ENCODE data around the gene MED23.

MED23 gene

DNA sequence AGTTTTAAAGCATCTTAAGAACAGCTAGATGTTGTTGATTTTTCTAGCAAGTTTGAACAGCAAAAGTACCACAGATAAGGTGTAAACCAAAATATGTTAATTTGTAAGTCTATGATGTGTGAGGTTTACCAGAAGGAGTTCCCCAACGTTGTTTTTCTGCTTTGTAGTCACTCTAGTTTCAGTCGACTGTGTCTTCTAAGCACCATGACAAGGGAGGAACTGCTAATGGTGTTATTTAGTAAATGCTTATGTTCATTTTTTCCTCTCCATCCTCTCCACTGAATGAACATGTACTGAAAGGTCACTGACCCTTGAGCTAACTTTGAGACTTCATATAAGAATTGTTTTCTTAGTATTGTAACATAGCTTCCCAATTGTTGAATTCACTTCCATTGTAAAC lies 12.1 kb upstream of the MED23 start:
- DNase-seq (ENCODE audit: low read depth in 2 of 2): no peak

DNA sequence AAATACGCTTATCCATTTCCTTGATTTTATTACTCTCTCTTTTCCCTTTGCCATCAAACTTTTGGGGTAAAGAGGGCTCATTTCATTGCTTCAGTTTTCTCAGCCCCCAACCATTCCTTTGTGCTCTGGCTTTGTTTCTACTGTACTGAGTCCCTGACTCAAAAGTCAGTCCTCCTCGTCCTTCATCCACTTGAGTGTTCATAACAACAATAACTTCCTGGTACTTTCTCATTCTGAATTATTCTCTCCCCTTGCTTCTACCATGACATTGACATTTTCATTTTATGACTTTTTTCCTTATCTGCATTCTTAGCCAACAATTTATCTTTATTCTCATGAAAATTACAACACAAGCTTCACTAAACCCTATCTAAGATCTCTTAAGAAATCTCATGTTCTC lies 10.0 kb upstream of the MED23 start:
- no peak for DNase-seq (ENCODE audit: low read depth in 2 of 2)

DNA sequence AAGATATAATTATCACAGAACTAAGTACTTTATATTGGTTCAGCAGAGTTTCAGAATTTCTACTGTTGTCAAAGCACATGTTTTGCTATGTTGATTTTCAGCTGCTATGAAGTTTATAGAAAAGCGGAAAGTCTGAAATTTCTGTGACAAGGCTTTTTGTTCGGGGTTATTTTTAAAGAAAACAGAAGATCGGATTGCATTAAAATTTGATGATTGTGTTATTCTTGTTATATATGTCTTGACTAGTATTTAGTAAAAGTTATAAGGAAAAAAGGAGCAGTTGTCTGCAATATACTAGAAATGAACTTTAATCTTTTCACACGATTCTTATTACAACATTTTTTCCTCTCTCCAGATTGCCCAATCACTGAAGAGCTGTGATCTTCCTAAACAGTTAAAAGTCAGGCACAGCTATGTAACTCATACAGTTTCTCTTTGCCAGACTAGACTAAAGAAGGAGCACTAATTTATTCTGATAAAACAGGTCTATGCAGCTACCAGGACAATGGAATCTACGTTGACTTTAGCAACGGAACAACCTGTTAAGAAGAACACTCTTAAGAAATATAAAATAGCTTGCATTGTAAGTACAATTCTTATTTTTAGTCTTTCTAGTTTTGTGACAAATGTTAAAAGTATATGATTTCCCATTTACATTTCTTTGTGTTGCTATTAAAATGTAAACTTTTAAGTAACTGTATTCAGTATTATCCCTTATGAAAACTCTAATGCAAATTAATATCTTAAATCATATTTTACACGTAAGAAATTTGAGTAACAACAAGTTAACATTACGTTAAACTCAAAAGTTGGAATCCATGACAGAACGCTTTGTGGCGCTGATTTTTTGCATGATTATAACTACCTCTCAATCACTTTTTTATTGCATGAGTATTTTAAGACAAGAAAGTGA lies 9.1 kb upstream of the MED23 start, which contains the start of gene ENPP3:
Gene ENPP3 (plus strand): TSS at position 423 of the 913 bp plus-strand sequence. CDS start 83 bp downstream, at position 506.
- no peak for DNase-seq (ENCODE audit: low read depth in 2 of 2)

DNA sequence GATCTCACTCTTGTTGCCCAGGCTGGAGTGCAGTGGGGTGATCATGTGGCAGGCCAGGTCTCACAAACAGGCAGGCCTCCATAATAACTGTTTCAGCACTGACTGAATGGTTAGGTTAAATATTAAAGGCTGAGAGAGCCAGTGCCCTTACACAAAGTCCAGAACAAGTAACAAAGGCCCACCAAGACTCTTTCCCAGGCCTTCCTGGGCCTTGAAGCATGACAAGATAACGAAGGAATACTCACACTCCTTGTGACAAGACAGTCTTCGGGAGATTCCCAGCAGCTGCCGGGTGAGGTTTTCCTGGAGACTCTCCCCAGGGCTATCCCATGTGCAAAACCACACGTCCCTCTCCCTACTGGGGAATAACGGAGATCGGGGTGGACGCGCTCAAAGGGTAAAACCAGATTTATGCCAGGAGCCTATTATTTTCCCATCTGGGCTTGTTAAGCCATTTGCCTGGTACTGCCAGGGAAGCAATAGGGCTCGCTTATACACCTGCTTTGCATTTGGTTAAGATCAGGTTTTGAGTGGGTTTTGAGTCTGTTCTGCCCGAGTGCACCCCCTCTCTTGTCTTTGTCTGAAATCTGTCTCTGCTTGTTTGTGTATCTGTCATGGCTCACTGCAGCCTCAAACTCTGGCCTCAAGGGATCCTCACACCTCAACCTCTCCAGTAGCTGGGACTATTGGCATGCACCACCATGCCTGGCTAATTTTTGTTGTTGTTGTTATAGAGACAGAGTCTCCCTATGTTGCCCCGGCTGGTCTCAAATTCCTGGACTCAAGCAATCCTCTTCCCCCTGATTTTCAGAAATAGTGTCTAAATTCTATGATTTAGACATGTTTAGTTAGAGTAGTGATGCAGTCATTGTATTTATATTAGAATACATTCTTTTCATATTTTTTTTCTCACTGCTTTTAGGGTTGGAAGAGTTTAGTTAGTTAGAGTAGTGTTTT lies 7.6 kb upstream of the MED23 start:
- DNase-seq (ENCODE audit: low read depth in 2 of 2): no peak

DNA sequence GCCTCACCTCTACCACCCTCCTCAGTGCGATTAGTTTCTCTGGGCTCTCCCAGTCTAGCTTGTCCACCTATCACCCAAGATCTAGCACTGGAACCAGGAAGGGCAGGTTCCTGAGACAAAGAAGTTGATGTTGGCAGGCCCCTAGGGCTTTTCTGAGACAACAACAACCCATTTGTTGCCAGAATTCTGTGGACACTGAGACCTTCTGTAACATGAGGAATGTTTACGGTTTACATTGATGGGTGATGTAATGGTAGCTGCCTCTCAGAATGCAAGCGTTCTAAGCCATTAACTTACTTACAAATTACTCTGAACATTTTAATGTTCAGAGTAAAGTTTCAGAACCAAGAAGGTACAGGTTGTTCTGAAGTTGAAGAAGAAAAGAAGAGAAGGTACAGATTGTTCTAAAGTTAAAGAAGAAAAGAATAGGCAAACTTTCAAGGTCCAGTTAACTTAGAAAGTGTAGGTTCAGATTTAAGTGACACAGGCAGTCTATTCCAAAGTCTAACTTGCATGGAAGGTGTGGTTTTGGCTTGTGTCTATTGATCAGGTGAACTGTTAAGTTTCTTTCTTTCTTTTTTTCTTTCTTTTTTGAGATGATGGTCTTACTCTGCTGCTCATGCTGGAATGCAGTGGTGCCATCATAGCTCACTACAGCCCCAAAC lies 3.7 kb upstream of the MED23 start:
- DNase-seq (ENCODE audit: low read depth in 2 of 2): no peak

DNA sequence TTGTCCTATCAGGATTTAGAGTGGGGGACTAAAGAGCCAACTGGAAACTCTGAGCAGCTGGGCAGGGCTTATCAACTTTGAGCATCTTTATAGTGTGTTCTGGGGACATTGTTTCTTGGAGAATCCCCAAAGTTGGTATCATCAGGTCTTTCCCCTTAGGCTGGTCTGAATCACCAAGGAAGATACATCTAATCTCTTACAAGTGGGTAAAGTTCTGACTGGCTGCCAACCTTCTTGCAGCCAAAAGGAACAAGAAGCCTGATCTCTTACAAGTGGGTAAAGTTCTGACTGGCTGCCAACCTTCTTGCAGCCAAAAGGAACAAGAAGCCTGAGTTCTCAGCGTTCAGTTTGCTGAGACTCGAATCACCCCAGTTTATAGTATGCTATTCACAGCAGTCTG lies 1.6 kb upstream of the MED23 start:
- no peak for DNase-seq (ENCODE audit: low read depth in 2 of 2)

DNA sequence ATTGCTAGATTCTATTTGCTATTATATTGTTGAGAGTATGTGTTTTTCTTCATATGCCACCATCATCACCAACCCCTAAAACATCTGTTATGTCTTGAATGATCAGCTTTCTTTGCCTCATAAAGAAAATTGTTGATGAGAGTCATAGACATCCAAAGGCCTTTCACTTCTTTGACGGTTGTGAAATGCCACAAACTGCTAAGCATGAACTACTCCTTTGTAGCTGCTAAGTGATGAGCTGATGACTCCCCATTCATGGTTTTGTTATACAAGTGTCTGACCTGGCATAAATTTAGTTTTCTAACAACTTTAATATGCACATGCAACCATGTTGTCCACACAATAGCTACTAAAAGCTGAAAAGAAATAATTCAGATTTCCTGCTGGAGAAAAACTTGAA lies 684 bp upstream of the MED23 start:
- no peak for DNase-seq (ENCODE audit: low read depth in 2 of 2)

DNA sequence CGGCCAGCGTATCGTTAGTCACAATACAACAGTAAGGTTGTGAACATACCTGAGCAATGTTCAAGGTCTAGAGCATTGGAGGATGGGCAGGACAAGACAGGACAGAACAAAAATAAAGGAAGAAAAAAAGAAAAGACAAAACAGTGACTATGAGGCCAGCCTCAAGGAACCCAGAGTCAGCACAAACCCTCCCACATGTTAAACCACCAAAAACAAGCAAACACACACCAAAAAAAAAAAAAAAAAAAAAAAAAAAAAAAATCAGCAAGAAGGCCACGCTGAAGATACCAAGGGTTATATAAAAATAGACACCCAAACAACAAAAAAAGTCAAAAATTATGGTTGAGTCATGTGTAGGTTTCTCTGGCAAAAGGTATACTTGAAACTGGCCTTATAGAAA lies 12.8 kb downstream of the MED23 start:
- DNase-seq (ENCODE audit: low read depth in 2 of 2): no peak

DNA sequence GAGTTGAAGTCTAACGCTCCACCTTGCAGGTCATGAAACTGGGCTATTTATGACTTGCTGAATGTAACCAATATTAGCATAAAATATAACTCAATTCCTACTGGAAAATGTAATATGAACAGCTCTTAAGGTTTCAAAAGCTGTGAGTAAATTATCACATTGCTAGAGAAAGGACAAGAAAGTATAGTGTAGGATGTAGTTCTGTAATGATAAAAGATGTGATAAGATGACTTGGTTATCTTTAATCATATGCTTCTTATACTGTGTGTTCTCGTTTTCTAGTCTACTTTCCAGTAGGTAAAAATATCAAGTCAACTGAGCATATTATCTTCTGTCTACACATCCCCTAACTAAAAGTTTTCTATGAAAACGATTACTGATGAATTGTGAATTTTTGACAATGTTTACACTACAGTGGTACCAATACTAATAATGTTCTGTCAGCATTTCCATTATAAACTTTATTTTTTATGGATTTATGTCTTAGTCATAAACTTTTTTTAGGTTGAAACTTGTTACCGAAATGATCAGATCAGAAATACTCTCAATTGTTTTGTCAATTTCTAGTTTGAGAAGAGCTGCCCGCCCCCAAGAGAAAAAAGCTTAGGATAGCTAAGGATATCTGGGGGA lies 14.6 kb downstream of the MED23 start:
- DNase-seq (ENCODE audit: low read depth in 2 of 2): no peak

DNA sequence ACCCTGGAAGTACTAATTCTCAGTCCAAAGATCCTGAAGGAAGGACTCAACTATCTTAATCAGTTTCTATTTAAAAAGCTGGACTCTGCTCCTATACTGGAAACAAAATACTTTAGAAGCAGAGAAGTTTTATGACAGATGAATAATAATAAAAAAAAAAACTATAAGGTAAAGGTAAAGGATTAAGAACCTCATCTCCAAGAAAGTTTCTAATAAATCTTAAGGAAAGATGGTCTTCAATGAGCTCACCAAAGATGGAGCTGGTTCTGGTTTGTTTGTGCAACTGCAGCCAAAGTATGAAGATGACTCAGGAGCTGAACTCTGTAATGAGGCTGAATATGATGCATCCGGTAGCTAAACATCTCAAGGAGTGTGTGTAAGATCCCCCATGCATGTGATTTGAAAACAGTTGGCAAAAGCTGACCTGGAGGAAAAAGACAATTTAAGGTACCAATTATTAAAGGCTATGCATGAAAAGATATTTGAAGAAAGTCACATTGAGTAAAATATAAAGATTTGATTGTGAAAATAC lies 25.2 kb downstream of the MED23 start:
- no peak for DNase-seq (ENCODE audit: low read depth in 2 of 2)

DNA sequence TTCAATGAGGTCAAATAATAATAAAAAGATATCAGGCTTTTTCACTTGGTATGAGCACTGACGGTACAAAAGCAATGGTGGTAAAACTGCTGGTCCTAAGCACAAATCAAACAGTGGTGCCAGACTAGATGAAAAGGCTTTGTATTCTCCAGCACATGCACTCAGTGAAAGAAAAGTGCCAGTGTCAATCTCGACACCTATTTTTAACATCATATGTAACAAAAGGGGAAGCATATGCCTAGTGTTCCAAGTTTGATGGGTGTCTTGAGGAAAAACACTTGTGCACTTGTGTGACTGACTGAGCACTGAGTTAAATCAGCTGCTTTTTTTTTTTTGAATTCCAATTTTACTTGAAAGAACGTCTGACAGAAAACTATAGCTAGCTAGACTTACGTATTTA lies 27.3 kb downstream of the MED23 start:
- DNase-seq (ENCODE audit: low read depth in 2 of 2): no peak

DNA sequence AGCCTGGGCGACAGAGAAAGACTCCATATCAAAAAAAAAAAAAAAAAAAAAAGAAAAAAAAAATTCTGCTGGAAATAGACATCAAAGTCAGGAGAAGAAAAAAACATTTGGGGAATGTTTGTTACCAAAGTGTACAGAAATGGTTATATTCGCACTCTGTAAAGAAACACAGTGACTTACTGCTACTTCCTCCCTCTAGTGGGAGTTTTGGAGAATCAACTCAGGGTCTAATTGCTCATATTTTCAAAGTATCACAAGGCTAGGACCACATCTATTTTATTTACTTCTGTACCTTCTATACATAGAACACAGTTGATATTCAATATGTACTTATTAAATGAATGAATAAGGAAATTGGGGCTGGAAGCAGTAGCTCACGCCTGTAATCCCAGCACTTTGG lies 30.6 kb downstream of the MED23 start:
- no peak for DNase-seq (ENCODE audit: low read depth in 2 of 2)

DNA sequence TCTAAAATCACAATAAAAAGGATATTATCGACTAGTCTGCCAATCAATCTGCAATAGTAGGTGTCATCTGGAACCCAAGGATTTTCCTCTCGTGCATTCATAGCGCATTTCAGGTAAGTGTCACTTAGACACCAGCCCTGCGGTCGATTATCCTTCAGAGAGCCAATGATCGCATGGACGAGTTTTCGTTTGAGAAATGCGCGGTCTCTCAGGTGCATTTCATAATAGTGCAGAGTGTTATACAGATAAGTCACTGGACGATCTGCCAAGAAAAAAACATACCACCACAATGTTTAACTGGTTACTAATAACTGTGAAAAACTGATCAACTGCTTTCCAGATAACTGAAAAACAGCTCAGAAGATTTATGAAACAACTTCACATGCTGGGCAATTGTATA lies 34.0 kb downstream of the MED23 start:
- no peak for DNase-seq (ENCODE audit: low read depth in 2 of 2)

DNA sequence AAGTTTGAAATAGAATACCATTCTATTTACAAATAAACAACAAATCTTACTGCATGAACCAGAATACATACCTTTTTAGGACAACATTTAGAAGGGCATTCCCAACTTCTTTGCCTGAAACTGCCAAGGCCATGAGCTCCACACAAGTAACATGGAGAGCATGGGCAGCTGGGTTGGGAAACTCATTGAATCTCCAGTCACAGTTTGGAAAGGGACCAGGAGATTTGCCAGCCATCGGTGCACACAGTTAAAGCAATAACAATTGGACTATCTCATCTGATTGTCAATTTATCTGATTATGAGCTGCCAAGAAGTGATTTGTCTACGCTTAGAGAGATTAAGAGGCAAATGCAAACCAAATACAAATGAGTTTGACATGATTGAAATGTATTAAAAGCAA lies 35.1 kb downstream of the MED23 start:
- DNase-seq (ENCODE audit: low read depth in 2 of 2): no peak

DNA sequence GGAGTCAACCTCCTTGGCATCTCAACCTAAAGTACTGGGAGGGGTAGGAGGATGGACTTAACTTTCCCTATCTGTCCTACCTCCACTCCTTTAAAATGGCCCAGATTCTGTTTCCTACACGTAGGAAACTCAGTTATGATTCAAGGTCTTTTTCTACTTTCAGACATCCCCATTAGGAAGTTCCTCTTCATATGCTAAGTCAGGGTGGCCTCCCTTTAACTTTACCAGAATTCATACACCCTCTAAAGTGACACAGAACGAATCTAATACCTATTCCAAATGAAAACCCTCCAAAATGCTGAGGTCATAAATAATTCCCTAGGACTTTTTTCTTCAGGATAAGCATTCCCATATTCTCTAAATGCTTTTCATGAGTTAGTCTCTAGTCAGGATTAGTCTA lies 39.4 kb downstream of the MED23 start:
- DNase-seq (ENCODE audit: low read depth in 2 of 2): no peak

DNA sequence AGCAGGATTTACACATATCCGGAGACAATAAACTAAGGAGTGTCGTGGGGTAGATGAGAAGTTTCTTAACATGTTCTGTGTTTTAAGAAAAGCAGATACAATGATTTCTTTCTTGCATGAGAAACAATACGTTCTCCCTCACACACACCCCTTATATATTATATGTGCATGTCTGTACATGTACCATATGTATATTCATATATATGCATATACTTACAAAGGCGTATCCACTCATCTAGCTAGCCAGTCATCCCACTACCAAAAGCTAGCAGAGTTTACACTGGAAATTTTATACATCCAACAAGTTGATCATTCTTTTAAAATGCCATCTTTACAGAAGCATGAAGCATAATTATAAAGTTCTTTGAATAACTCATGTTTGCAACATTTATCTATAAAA lies 40.1 kb downstream of the MED23 start:
- DNase-seq (ENCODE audit: low read depth in 2 of 2): no peak

DNA sequence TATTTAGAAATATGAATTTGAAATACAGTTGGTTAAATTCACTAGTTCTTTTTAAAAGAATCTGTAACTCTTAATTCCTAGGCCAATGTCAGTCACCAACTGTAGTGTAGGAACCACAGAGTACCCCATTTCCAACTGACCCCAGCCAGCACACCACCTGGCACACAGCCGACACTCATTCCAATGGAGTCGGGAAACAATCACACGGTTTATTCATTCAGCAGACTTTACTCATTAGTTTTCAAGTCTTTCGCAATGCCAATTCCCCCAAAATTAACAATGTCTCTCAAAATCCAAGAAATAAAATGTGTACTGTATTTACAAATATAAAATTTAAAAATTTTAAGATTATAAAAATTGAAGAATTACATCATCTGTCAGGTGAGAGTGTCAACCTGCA lies 41.5 kb downstream of the MED23 start:
- no peak for DNase-seq (ENCODE audit: low read depth in 2 of 2)

DNA sequence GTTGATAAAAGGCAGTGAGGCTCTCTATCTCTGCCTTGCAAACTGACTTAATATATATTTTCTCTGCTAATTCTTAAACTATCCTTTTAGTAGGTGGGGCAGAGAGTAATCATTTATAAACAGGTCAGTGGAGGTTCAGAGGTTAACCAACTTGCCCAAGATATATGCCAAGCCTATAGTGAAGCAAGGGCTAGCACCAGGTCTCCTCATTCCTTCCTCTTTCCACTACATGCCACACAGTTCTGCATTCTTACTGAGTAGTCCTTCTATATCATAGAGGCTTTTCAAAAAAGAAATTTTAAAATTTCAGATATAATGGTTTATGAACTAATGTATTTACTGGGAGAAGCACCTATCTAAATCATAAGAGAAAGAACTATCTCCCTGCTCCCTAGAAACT lies 46.5 kb downstream of the MED23 start:
- no peak for DNase-seq (ENCODE audit: low read depth in 2 of 2)

DNA sequence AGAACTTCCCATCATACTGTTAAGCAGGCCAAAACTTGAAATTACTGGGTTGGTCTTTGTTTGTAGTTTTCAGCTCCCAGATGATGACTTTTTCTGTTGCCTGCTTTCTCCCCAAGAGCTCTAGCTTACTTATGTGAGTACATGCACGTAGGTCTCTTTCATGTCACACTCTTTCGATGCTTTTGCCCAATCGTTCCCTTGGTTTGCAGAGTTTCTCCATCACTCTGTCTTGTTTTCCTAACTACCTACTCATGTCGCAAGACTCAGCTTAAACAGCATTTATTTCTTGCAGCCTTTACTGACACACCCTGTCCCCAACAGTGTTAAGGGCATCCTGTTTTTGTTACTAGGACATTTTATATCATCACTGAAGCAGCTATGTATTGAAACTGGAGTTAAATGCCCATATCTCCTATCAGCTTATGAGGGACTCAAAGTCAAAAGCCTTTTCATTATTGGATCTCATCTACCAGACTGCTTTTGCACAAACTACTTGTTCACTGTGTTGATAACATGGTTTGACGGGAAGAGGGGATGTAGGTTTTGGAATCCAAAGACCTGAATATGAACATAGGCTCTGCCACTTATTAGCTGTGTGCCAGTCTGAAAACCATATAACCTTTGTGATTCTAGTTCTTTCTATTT lies 52.1 kb downstream of the MED23 start:
- no peak for DNase-seq (ENCODE audit: low read depth in 2 of 2)

DNA sequence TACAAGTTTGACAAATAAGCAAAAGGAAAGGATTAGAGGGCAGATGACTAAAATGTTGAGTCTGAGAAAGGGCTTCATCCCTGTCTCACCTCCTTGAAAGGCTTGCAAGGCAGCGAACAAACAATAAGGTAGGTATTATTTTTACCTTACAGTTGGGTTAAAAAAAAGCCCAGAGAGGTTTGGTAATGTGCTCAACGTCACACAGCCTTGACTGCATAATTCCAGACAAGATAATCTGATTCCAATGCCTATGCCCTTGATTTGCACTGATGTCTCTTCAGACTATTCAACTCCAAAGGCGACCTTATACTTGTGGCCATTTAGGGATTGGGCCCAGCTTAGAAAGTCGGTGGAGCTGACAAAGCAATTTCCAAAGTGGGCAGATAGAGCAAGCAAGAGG lies 53.4 kb downstream of the MED23 start:
- no peak for DNase-seq (ENCODE audit: low read depth in 2 of 2)

DNA sequence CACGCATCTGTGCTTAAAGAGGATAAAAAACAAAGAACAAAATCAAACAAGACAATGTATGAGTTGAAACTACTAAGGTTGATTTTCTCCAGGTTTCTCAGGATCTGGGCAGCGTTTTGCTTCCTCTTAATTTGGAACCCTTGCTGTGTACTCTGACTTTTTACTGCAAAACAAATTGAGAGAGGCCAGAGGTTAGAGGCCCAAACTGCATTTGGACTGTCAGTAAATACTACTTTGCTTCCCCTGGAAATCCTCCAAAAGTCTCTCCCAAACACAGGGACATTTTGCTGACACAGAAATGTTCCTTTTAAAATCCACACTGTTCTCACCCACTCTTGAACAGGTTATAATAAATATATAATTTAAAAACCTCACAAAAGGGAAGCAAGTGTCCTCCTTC lies 53.9 kb downstream of the MED23 start:
- DNase-seq (ENCODE audit: low read depth in 2 of 2): no peak
